M059J (cell line): ENCODE results near the gene NOTCH4. TPM values are rescaled to one million over a fixed set of nuclear protein-coding genes. Genes with fewer than 3 reads are reported as not detected.

Source experiments
- total RNA-seq: library from RNA; depleted of rRNA; stranded (reverse); fragments of >200 nt; shearing (Covaris generic); gene quantifications from 2 replicates; pipeline ENCODE4 v1.2.3, GENCODE V29; 2014; rRNA removed

The NOTCH4 gene
- total RNA-seq, 1 experiment from 2014 or later = 2.2 TPM

Other genes starting within 250 kb of the NOTCH4 start
- 4.1 and 5.6 TPM in 2 replicates for gene C4A, start 242.0 kb downstream of the NOTCH4 start, total RNA-seq
- 3.0 and 3.1 TPM in 2 replicates for gene C4B, start 209.3 kb downstream of the NOTCH4 start, total RNA-seq
- not detected in 2 replicates for gene CYP21A2, start 185.7 kb downstream of the NOTCH4 start, total RNA-seq
- 0.10 TPM in 1 of 2 replicates, not detected in the other for gene TNXB, start 114.7 kb downstream of the NOTCH4 start, total RNA-seq
- 25.3 and 30.3 TPM in 2 replicates for gene ATF6B, start 95.8 kb downstream of the NOTCH4 start, total RNA-seq
- gene FKBPL, start 93.8 kb downstream of the NOTCH4 start, total RNA-seq = 10.2 and 14.5 TPM in 2 replicates
- 0.12 TPM in 1 of 2 replicates, not detected in the other for gene PRRT1, start 72.1 kb downstream of the NOTCH4 start, total RNA-seq
- 11.3 and 12.3 TPM in 2 replicates for gene PPT2, start 69.9 kb downstream of the NOTCH4 start, total RNA-seq
- 0.89 and 1.6 TPM in 2 replicates for gene EGFL8, start 59.5 kb downstream of the NOTCH4 start, total RNA-seq
- 101 and 120 TPM in 2 replicates for gene AGPAT1, start 48.0 kb downstream of the NOTCH4 start, total RNA-seq
- gene RNF5, start 45.7 kb downstream of the NOTCH4 start, total RNA-seq = 158 and 159 TPM in 2 replicates
- gene AGER, start 39.8 kb downstream of the NOTCH4 start, total RNA-seq = 0.07 and 0.15 TPM in 2 replicates
- gene PBX2, start 33.9 kb downstream of the NOTCH4 start, total RNA-seq = 20.3 and 29.8 TPM in 2 replicates
- 12.9 and 13.9 TPM in 2 replicates for gene GPSM3, start 31.4 kb downstream of the NOTCH4 start, total RNA-seq
- gene TSBP1, start 147.8 kb upstream of the NOTCH4 start, total RNA-seq = not detected in 2 replicates
- gene BTNL2, start 183.1 kb upstream of the NOTCH4 start, total RNA-seq = not detected in 2 replicates
- gene HLA-DRA, start 215.8 kb upstream of the NOTCH4 start, total RNA-seq = 1.2 and 2.0 TPM in 2 replicates